DOHH2 (cell line): ENCODE measurements around the gene IFIT2.

ENCODE experiments used
- H3F3A ChIP-seq: fragments of 200-600 bp; sonication (generic), shearing (Covaris generic); 2 replicates; pipeline ENCODE4 v1.6.0; 2016; ENCODE audit warnings: antibody characterized with exemption, mild to moderate bottlenecking; ENCODE audit not compliant: control insufficient read depth, insufficient read depth
- H3K27ac ChIP-seq: fragments of 200-600 bp; sonication (generic); 2 replicates; pipeline ENCODE4 v1.5.1; 2014; ENCODE audit warnings: low read depth, mild to moderate bottlenecking, low read length, moderate library complexity
- H3K27me3 ChIP-seq: fragments of 200-600 bp; sonication (generic); 2 replicates; pipeline ENCODE4 v1.6.1; 2014; ENCODE audit warnings: mild to moderate bottlenecking, low read length, mixed read lengths; ENCODE audit not compliant: control insufficient read depth
- H3K36me3 ChIP-seq: fragments of 200-600 bp; sonication (generic); 2 replicates; pipeline ENCODE4 v1.6.1; 2014; ENCODE audit warnings: mild to moderate bottlenecking, low read length, moderate library complexity, mixed read lengths; ENCODE audit not compliant: control insufficient read depth
- H3K4me1 ChIP-seq: fragments of 200-600 bp; sonication (generic); 2 replicates; pipeline ENCODE4 v1.6.1; 2014; ENCODE audit warnings: mild to moderate bottlenecking, low read length, mixed read lengths; ENCODE audit not compliant: control insufficient read depth
- H3K4me2 ChIP-seq: fragments of 200-600 bp; sonication (generic); 2 replicates; pipeline ENCODE4 v1.6.0; 2014; ENCODE audit warnings: mild to moderate bottlenecking, low read length, moderate library complexity
- H3K4me3 ChIP-seq: fragments of 200-600 bp; sonication (generic); 2 replicates; pipeline ENCODE4 v1.5.1; 2014; ENCODE audit warnings: mild to moderate bottlenecking, low read length, mixed read lengths
- H3K79me2 ChIP-seq: fragments of 200-600 bp; sonication (generic); 2 replicates; pipeline ENCODE4 v1.6.1; 2014; ENCODE audit warnings: mild to moderate bottlenecking, low read length, mixed read lengths; ENCODE audit not compliant: control insufficient read depth
- H3K9me2 ChIP-seq: fragments of 200-600 bp; sonication (generic); replicated peaks from 2 replicates; pipeline ENCODE4 v1.6.1; 2014; ENCODE audit warnings: mild to moderate bottlenecking, low read length, mixed read lengths; ENCODE audit not compliant: control insufficient read depth
- H3K9me3 ChIP-seq: fragments of 200-600 bp; sonication (generic); 2 replicates; pipeline ENCODE4 v1.6.1; 2014; ENCODE audit warnings: antibody characterized with exemption, low read length, mixed read lengths; ENCODE audit not compliant: control insufficient read depth, insufficient read depth
- H4K20me1 ChIP-seq: fragments of 200-600 bp; sonication (generic); 2 replicates; pipeline ENCODE4 v1.6.0; 2014; ENCODE audit warnings: low read depth, mild to moderate bottlenecking, antibody characterized with exemption, low read length, moderate library complexity; ENCODE audit not compliant: control insufficient read depth, insufficient read depth
- CTCF ChIP-seq: fragments of 200-600 bp; sonication (generic); IDR thresholded peaks from one replicate; pipeline ENCODE4 v1.5.1; 2014; ENCODE audit warnings: antibody characterized with exemption, mild to moderate bottlenecking, low read depth, low read length; ENCODE audit not compliant: poor library complexity, severe bottlenecking
- EZH2phosphoT487 ChIP-seq: fragments of 200-600 bp; sonication (generic); IDR thresholded peaks from 2 replicates; pipeline ENCODE4 v1.6.1; 2017; ENCODE audit warnings: borderline replicate concordance, mild to moderate bottlenecking, antibody characterized with exemption, low read length, moderate library complexity, mixed read lengths

Gene IFIT2

GRCh38 chr10:89351780-89352597, 50.1 kb downstream of the IFIT2 start:
- no peaks in the 10 kb centered on the region for H3K9me2 ChIP-seq
- H4K20me1 ChIP-seq: no peaks in the 10 kb centered on the region
- no peak overlapping the region for H3K4me2 ChIP-seq
- H3K27me3 ChIP-seq: peaks cover 18% of the 10 kb centered on the region
- H3K79me2 ChIP-seq: no peaks in the 10 kb centered on the region
- TF ChIP-seq CTCF (no peak), EZH2phosphoT487 (no peak)
- H3F3A ChIP-seq: no peaks in the 10 kb centered on the region
- no peaks in the 10 kb centered on the region for H3K9me3 ChIP-seq
- H3K27ac ChIP-seq: no peak overlapping the region
- no peaks in the 10 kb centered on the region for H3K4me1 ChIP-seq
- H3K36me3 ChIP-seq: no peaks in the 10 kb centered on the region
- no peak overlapping the region for H3K4me3 ChIP-seq

- H3F3A ChIP-seq: no peaks in the 10 kb centered on the region
- H4K20me1 ChIP-seq: no peaks in the 10 kb centered on the region
- H3K9me3 ChIP-seq: no peaks in the 10 kb centered on the region
- no peaks in the 10 kb centered on the region for H3K79me2 ChIP-seq
- no peaks in the 10 kb centered on the region for H3K4me1 ChIP-seq
- no peak overlapping the region for H3K4me2 ChIP-seq
- H3K4me3 ChIP-seq: no peak overlapping the region
- H3K27ac ChIP-seq: no peak overlapping the region
- H3K9me2 ChIP-seq: no peaks in the 10 kb centered on the region
- H3K36me3 ChIP-seq: no peaks in the 10 kb centered on the region
- H3K27me3 ChIP-seq: peaks cover 16% of the 10 kb centered on the region
- no peak for TF ChIP-seq EZH2phosphoT487
- no peak for TF ChIP-seq CTCF
Measured at GRCh38 chr10:89352802-89353201, 51.0 kb downstream of the IFIT2 start.

GRCh38 chr10:89355394-89355931, 53.6 kb downstream of the IFIT2 start:
- H3K4me2 ChIP-seq: no peak overlapping the region
- H3K27ac ChIP-seq: no peak overlapping the region

More at GRCh38 chr10:89355394-89355931, 53.6 kb downstream of the IFIT2 start:
- H3F3A ChIP-seq: no peaks in the 10 kb centered on the region
- H3K27me3 ChIP-seq: no peaks in the 10 kb centered on the region
- H3K79me2 ChIP-seq: no peaks in the 10 kb centered on the region
- no peak overlapping the region for H3K4me3 ChIP-seq
- no peaks in the 10 kb centered on the region for H3K9me3 ChIP-seq
- H3K36me3 ChIP-seq: no peaks in the 10 kb centered on the region
- H4K20me1 ChIP-seq: no peaks in the 10 kb centered on the region
- H3K9me2 ChIP-seq: no peaks in the 10 kb centered on the region
- no peaks in the 10 kb centered on the region for H3K4me1 ChIP-seq
- TF ChIP-seq EZH2phosphoT487 (no peak), CTCF (no peak)
